Effector memory CD8-positive, alpha-beta T cell (primary cell): ENCODE measurements around the gene EHBP1.

Experiments used
- ATAC-seq: fragments of 150-1000 bp; cut with Tn5 transposase; replicated peaks from 2 replicates; pipeline ENCODE4 v1.10.0; 2021; ENCODE audit warnings: mild to moderate bottlenecking, moderate library complexity
- DNase-seq, 3 experiments: peaks; one replicate each; pipeline ENCODE4 v3.0.0; 2021
- H3K27ac Mint-ChIP-seq, 2 donors: one replicate each; pipeline ENCODE4 v1.8.0; 2022; ENCODE audit warnings: mild to moderate bottlenecking in 2 of 2, mixed read lengths in 2 of 2, moderate library complexity in 2 of 2
- H3K27me3 Mint-ChIP-seq, 2 donors: one replicate each; pipeline ENCODE4 v1.8.0; 2022; ENCODE audit warnings: mixed read lengths in 2 of 2
- H3K36me3 Mint-ChIP-seq: one replicate; pipeline ENCODE4 v1.8.0; 2022; ENCODE audit warnings: mild to moderate bottlenecking, moderate library complexity, mixed read lengths; ENCODE audit not compliant: insufficient read depth
- H3K4me1 Mint-ChIP-seq, 2 donors: one replicate each; pipeline ENCODE4 v1.8.0; 2022; ENCODE audit warnings: low read depth in 2 of 2, mixed read lengths in 2 of 2
- H3K4me3 Mint-ChIP-seq, 2 donors: one replicate each; pipeline ENCODE4 v1.8.0; 2022; ENCODE audit warnings: mild to moderate bottlenecking in 2 of 2, mixed read lengths in 2 of 2, moderate library complexity in 2 of 2
- H3K9me3 Mint-ChIP-seq, 2 donors: one replicate each; pipeline ENCODE4 v1.8.0; 2022; ENCODE audit warnings: mixed read lengths in 2 of 2

Gene EHBP1

DNA sequence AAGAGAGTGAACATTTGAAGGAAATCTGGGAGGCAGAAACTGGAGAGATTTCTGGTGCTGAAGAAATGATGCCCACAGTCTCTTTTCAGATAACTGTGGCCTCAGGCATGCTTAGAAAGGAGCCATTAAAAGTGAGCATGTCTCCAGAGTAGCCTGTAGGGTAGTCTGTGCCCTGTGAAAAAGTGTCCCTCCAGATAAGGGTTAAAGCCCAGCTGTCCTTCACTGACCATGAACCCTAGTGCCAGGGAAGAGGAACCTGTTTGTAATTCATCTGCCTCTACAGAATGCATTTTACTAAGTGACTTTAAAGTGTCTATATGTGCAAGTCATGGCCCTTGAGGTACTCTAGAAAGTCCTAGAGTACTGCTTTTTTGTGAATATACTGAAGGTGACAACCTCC lies 30.5 kb upstream of the EHBP1 start:
- Mint-ChIP-seq H3K27ac (no peak overlapping the region), H3K4me1 (peaks cover 0 to under 1% of the 10 kb centered on the region in 2 donors), H3K36me3 (no peaks in the 10 kb centered on the region), H3K4me3 (no peak overlapping the region), H3K27me3 (peaks cover 5 to 8% of the 10 kb centered on the region in 2 donors), H3K9me3 (no peaks in the 10 kb centered on the region)
- ATAC-seq (no peak), DNase-seq (no peak)

DNA sequence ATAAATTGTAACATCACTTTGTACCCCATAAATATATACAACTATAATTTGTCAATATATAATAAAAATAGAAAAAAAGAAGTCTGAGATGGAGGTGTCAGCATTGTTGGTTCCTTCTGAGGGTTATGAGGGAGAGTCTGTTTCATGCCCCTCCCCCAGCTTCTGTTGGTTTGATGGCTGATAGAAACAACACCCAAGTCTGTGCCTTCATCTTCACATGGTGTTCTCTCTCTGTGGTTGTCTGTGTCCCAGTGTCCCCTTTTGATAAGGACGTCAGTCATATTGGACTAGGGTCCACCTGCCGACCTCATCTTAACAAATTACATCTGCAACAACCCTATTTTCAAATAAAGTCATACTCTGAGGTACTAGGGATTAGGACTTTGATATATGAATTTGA lies 20.3 kb upstream of the EHBP1 start:
- no peak for DNase-seq
- Mint-ChIP-seq H3K4me3 (no peak overlapping the region), H3K27ac (no peak overlapping the region), H3K9me3 (no peaks in the 10 kb centered on the region), H3K36me3 (no peaks in the 10 kb centered on the region), H3K4me1 (no peaks in the 10 kb centered on the region), H3K27me3 (peaks cover 49 to 56% of the 10 kb centered on the region in 2 donors)
- no peak for ATAC-seq

GRCh38 chr2:62686012-62686685 lies 19.4 kb upstream of the EHBP1 start:
- H3K36me3 Mint-ChIP-seq: no peaks in the 10 kb centered on the region
- DNase-seq: no peak
- no peak overlapping the region for H3K4me3 Mint-ChIP-seq
- H3K27me3 Mint-ChIP-seq: peaks cover 44 to 50% of the 10 kb centered on the region in 2 donors
- no peaks in the 10 kb centered on the region for H3K4me1 Mint-ChIP-seq
- no peak overlapping the region for H3K27ac Mint-ChIP-seq
- no peaks in the 10 kb centered on the region for H3K9me3 Mint-ChIP-seq
- no peak for ATAC-seq

DNA sequence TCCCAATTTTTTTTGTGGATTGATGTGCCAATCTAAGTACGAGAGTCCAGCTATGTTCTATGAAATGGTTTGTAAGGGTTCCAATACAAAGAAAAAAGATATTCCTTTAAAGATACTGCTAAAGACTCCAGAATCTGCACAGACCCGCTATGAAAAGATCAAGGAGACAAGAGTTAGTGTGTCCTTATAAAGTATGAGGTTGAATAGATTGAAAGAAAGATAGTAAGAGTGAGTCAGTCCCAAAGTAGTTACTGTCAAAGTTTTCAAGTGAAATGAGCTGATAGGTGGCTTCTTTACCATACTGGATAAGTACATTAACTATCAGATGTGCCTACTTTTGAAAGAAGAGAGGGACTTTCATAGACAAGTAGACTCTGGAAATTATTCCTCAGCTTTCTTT lies 17.9 kb upstream of the EHBP1 start:
- no peaks in the 10 kb centered on the region for H3K4me1 Mint-ChIP-seq
- no peak overlapping the region for H3K4me3 Mint-ChIP-seq
- H3K36me3 Mint-ChIP-seq: no peaks in the 10 kb centered on the region
- no peaks in the 10 kb centered on the region for H3K9me3 Mint-ChIP-seq
- DNase-seq: no peak
- peaks cover 31 to 36% of the 10 kb centered on the region in 2 donors for H3K27me3 Mint-ChIP-seq
- ATAC-seq: no peak
- H3K27ac Mint-ChIP-seq: no peak overlapping the region

DNA sequence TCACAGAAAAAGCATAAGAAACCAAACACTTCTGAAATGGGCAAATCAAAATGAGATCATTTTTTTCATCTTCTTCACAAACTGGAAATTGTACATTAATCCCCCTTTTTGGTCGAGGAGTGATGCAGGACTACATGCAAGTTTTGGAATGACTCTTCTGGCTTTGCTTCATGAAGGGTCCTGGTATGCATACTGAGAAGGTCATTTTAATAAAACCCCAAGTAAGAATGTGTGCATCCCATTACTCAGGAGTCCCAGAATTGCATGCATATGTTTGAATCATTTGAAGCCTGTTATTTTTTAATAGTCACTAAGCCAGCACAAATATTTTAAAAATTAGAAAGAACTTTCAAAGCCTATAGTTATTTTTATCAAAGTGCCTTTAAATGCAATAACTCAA lies 16.7 kb upstream of the EHBP1 start:
- no peak overlapping the region for H3K4me3 Mint-ChIP-seq
- no peaks in the 10 kb centered on the region for H3K4me1 Mint-ChIP-seq
- no peak for ATAC-seq
- peaks cover 36 to 38% of the 10 kb centered on the region in 2 donors for H3K27me3 Mint-ChIP-seq
- DNase-seq: no peak
- no peak overlapping the region for H3K27ac Mint-ChIP-seq
- no peaks in the 10 kb centered on the region for H3K9me3 Mint-ChIP-seq
- no peaks in the 10 kb centered on the region for H3K36me3 Mint-ChIP-seq

DNA sequence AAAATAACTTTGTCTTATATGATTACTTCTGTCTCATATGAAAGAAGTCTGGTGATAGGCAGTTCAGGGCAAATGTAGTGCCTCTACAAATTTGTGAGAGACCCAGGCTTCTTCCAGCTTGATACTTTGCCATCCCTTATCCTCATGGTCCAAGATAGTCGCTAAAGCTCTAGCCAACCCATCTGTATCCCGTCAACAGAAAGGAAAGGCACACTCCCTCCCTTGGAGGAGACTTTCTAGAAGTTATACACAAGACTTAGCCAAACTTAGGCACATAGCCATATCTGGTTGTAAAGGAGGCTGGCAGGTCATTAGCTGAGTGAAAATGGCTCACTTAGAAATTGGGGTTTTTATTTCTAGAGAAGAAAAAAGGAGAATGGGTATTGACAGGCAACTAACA lies 14.3 kb upstream of the EHBP1 start:
- Mint-ChIP-seq H3K27ac (no peak overlapping the region), H3K27me3 (peaks cover 38 to 43% of the 10 kb centered on the region in 2 donors), H3K36me3 (no peaks in the 10 kb centered on the region), H3K4me1 (no peaks in the 10 kb centered on the region), H3K9me3 (no peaks in the 10 kb centered on the region), H3K4me3 (no peak overlapping the region)
- no peak for DNase-seq
- no peak for ATAC-seq

- Mint-ChIP-seq H3K27me3 (peaks cover 37 to 38% of the 10 kb centered on the region in 2 donors), H3K4me1 (no peaks in the 10 kb centered on the region), H3K9me3 (no peaks in the 10 kb centered on the region), H3K4me3 (no peak overlapping the region), H3K36me3 (no peaks in the 10 kb centered on the region), H3K27ac (no peak overlapping the region)
- no peak for ATAC-seq
- DNase-seq: no peak
These were observed 13.3 kb upstream of the EHBP1 start for GRCh38 chr2:62692225-62692624.

- DNase-seq: no peak
- H3K9me3 Mint-ChIP-seq: no peaks in the 10 kb centered on the region
- no peaks in the 10 kb centered on the region for H3K4me1 Mint-ChIP-seq
- H3K27ac Mint-ChIP-seq: no peak overlapping the region
- H3K36me3 Mint-ChIP-seq: peaks cover 3% of the 10 kb centered on the region
- H3K4me3 Mint-ChIP-seq: no peak overlapping the region
- ATAC-seq: no peak
- peaks cover 18% of the 10 kb centered on the region in 2 donors for H3K27me3 Mint-ChIP-seq
These were observed 6.9 kb upstream of the EHBP1 start for GRCh38 chr2:62698653-62699052.

- DNase-seq: no peak
- Mint-ChIP-seq H3K27ac (peak overlapping the region; percentile 84 to 92), H3K4me1 (peaks cover 27 to 32% of the 10 kb centered on the region in 2 donors), H3K36me3 (peaks cover 13% of the 10 kb centered on the region), H3K4me3 (peak overlapping the region; percentile 88 to 94), H3K9me3 (no peaks in the 10 kb centered on the region), H3K27me3 (no peaks in the 10 kb centered on the region)
- no peak for ATAC-seq
These were observed 883 bp upstream of the EHBP1 start for GRCh38 chr2:62704654-62705006.

DNA sequence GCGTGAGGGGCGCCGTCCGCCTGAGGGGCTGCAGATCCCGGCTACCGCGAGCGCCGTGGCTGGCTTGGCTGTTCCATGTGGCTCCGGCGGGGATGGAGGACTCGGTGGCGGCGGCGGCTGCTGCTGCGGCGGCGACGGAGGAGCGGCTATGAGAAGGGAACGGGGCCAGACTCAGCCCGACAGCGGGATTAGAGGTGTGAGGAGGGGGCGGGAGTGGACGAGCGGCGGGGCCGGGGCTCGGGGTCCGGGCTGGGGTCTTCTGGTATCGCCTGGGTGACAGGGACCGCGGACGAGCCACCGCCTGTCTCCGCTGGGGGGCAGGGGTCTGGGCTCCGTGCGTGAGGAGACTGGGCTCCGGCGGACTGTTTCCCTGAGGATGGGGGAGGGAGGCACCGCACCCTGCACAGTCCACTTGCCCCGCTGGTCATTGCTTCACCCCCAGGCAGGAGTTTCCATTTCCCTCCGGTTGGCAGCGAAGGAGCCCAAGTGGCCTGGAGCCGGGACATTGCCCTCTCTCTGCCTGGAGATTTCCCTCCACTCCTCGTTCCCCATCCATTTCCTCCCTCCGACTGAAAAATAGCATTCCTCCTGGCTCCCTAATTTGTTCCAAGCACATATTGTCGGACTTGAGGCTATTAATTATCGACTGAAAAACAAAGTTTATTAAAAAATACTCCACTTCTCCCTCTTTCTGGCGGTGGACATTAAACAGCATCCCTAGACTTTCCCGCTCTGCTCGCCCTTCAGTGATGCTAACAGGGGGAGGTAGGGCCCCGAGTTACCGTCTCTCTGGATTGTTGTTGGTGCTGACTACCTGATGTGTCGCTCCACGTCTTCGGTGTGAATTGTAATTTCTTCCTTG lies 577 bp downstream of the EHBP1 start:
- ATAC-seq (peak; percentile 21), DNase-seq (peak in 1 of 3 experiments; percentile 2)
- no peaks in the 10 kb centered on the region for H3K9me3 Mint-ChIP-seq
- H3K36me3 Mint-ChIP-seq: peaks cover 13% of the 10 kb centered on the region
- peak overlapping the region; percentile 84 to 92 for H3K27ac Mint-ChIP-seq
- H3K4me3 Mint-ChIP-seq: peak overlapping the region; percentile 88 to 94
- no peaks in the 10 kb centered on the region for H3K27me3 Mint-ChIP-seq
- peaks cover 27 to 32% of the 10 kb centered on the region in 2 donors for H3K4me1 Mint-ChIP-seq

- H3K27ac Mint-ChIP-seq: peak overlapping the region; percentile 84 to 92
- H3K36me3 Mint-ChIP-seq: peaks cover 13% of the 10 kb centered on the region
- ATAC-seq: no peak
- H3K4me1 Mint-ChIP-seq: peaks cover 27 to 32% of the 10 kb centered on the region in 2 donors
- no peaks in the 10 kb centered on the region for H3K9me3 Mint-ChIP-seq
- DNase-seq: no peak
- H3K4me3 Mint-ChIP-seq: peak overlapping the region; percentile 88 to 94
- H3K27me3 Mint-ChIP-seq: no peaks in the 10 kb centered on the region
These were observed 1.4 kb downstream of the EHBP1 start for GRCh38 chr2:62706721-62707521.

GRCh38 chr2:62708751-62709150 lies 3.2 kb downstream of the EHBP1 start:
- Mint-ChIP-seq H3K4me3 (peak overlapping the region in 1 of 2 donors; percentile 12), H3K27me3 (no peaks in the 10 kb centered on the region), H3K9me3 (no peaks in the 10 kb centered on the region), H3K27ac (no peak overlapping the region), H3K4me1 (peaks cover 27 to 32% of the 10 kb centered on the region in 2 donors), H3K36me3 (peaks cover 10% of the 10 kb centered on the region)
- DNase-seq (no peak), ATAC-seq (no peak)

GRCh38 chr2:62711832-62712494 lies 6.5 kb downstream of the EHBP1 start:
- Mint-ChIP-seq H3K27me3 (no peaks in the 10 kb centered on the region), H3K4me3 (no peak overlapping the region), H3K27ac (no peak overlapping the region), H3K9me3 (no peaks in the 10 kb centered on the region), H3K36me3 (no peaks in the 10 kb centered on the region), H3K4me1 (peaks cover 14 to 25% of the 10 kb centered on the region in 2 donors)
- ATAC-seq (no peak), DNase-seq (no peak)
